Amniotic stem cell (primary cell): ENCODE measurements around the gene ITSN1.

Experiments
- DNase-seq: peaks from one replicate; lab custom pipeline; 2025; lab: John Stamatoyannopoulos, UW

The ITSN1 gene

DNA sequence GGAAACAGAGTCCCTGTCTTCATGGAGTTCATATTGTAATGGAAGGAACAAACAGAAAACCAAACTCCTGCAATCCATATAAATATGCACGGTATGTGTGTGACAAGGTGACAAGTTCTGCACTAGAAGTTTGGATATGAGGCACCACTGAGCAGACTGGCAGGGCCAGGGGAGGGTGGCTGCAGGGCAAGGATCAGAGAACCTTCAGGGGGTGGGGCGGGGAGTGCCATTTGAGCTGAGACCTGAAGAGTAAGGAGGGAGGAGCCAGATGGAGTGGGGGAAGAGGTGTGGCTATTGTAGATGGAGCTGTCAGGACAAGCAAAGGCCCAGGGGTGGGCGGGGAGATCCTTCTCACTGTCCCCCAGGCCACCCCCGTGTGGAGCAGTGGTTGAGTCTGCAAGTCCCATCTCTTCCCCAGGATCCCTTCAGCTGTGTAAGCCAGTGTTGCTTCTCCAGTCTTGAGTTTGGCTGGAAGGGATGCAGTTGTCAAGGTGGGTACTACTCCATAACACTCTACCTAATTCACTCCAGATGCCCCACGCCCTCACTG is 196.9 kb downstream of the ITSN1 start:
- DNase-seq: no peak

- DNase-seq: no peak
These were observed 197.5 kb downstream of the ITSN1 start for GRCh38 chr21:33839806-33840205.

DNA sequence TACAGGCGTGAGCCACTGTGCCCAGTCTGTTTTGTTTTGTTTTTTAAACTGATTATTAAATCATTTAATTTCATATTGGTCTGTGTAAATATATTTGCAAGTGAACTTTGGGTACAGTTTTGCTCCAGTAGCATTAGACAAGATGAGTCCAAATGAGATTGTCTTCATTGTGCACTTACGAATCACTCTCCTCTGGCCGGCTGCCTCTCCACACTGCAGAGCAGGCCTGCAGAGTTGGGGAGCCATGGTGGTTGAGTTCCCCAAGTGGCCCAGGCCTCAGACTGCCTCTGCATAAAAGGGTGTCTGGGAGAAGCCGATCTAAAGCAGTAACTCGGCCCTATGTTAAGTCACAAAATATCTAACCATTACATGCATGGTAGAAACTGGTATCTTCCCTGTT is 198.5 kb downstream of the ITSN1 start:
- DNase-seq: no peak

DNA sequence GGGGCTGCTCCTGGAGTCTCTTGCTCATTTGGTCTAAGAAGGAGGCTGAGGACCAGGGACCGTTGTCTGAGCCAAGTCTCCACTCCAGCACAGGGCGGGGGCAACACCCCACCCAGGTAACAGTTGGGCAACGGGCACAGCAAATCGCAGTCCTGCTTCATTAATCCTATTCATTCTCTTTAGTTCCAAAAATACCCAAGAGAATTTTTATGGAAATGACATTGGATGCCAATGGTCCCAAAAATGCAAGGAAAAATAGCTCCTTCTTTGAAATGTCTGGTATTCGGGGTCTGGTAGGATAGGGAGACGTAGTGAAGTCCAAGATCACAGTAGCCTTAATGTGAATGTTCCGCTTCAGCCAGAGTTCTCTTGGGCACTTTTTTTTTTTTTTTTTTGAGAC is 199.3 kb downstream of the ITSN1 start:
- no peak for DNase-seq

- DNase-seq: no peak
These were observed 200.9 kb downstream of the ITSN1 start for GRCh38 chr21:33843216-33843615.

DNA sequence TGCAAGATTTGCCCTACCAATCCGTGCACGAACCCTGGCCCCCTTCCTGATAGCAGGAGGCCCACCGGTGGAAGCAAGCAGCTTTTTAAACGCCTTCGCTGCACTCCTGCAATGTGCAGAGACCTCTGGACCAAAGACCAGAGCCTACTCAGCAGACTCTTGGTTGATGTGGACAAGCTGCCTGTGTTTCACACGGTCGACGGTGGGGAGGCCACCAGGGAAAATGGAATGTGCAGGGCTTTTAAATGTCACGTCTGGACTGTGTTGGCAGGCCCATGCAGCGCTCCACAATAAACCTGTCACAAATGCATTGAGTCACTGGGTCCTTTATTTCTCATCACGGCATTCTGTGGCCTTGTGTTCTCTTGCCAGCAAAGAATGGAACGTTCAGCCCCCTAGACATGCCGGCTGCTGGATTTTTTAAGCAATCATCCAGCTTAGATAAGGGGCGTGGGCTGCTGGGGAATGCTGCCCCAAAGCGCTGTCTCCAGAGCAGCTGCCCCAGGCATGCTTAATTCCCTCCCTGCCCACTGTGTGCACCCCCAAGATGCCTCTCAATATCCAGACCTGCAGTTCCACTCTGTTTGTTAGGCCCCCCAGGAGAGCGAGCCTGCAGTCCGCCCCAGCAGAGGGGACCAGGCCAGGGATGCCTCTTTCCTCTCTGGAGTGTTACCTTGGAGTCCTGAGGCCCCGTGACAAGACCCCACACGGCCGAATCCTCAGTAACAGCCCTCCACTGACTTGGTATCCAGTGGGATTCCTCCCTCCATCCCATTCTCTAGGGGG is 202.0 kb downstream of the ITSN1 start:
- no peak for DNase-seq

GRCh38 chr21:33844890-33845205 is 202.5 kb downstream of the ITSN1 start:
- DNase-seq: no peak

DNA sequence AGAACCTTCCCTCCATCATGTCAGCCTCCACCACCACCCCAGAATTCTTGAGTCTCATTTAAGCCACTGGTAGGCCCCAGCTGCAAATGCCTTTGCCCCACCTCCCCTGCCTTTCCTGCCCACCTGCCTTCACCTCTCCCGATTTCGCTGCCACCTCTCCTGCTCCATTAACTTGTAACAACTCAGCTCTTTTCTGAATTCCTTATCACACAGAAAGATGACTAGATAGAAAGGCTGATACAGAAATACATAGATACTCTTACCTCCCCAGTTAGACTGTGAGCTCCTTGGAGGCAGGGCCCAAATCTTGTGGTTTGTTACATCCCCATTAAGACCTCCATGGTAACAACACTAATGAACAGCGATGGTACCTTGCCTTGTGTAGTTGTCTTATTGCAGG is 203.8 kb downstream of the ITSN1 start:
- DNase-seq: no peak

DNA sequence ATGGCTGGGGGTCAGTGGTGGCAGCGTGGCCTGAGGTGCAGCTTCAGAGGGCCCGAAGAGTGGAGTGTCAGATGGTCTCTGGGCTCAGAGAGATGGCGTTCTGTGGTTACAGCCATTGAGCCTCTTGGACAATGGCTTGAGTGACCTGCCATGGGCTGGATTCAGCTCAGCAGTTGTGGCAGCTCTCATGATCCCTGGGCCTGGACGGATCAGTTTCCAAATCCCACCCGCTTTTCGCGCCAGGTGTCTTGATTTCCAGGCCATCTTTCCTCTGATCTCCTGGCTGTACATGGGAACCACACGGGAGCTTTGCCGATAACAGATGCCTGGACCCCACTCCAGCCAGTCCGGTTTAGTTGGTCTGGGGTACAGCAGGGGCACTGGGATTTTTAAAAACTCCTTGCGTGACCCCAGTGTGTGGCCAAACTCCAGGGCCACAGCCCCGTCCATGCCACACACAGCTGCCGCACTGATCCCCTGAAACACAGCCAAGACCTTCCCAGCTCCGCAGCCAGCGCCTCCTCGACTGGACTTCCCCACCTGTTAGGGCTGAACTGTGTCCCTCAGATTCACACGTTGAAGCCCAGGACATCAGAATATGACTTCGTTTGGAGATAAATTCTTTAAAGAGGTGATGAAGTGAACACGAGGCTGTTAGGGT is 205.4 kb downstream of the ITSN1 start:
- no peak for DNase-seq

DNA sequence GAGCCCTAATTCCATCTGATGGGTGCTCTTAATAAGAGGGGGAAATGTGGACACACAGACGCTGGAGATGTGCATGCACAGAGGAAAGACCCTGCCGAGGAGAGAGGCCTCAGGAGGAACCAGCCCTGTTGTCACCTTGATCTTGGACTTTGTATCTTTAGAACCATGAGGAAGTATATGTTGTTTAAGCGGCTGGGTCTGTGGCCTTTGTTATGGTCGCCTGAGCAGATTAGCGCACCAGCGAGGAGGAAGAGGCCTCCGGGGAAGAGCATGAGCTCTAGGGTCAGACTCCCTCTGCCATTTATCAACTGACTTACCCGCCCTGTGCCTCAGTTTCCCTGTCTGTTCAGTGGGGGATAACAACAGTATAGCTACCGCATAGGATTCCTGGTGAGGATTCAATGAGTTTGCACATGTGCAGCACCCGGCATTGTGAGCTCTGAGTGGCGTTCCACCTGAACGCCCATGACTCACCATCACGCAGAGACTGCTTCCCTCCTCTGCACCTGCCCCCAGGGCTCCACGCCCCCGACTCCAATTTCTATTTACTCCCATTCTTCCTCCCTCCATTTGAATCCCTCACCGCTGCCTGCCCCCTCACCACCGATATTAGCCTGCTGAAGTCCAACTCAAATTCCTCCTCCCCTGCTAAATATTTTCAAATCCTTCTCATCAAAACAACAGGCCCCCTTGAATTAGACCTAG is 206.1 kb downstream of the ITSN1 start:
- no peak for DNase-seq

DNA sequence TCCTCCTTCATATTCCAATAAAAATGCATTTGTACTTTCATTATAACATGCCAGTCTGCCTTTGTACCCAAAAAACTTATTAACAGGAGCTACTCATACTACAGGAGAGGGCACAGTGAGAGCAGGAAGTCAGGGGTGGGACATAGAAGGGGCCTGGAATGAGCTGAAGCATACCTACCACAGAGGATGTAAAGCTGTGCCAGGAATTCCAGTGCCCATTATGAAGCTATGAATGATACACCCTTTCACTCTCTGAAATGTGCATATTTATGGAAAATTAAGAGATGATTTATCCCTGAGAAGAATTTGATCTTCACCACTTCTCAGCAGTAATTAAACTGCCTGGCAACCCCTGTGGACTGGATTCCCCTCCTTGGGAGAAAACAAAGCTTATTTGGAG is 207.5 kb downstream of the ITSN1 start:
- DNase-seq: no peak

DNA sequence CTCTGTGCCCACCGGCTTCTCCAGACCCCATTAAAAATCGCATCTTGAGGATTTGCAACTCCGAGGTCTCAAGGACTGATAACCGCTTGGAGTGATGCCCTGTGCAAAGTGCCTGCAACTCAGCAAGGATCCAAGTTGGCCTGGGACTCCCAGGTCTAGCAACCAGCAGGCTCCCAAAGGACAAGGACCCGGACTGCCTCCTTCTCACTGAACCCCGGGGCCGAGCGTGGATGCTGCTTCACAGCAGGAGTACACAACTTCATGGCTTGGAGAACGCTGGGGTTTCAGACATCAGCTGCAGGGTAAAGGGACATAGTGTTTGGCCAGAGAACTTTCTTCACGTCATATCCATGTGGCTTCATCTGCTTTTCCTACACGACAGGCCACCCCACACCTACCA is 208.1 kb downstream of the ITSN1 start:
- no peak for DNase-seq

DNA sequence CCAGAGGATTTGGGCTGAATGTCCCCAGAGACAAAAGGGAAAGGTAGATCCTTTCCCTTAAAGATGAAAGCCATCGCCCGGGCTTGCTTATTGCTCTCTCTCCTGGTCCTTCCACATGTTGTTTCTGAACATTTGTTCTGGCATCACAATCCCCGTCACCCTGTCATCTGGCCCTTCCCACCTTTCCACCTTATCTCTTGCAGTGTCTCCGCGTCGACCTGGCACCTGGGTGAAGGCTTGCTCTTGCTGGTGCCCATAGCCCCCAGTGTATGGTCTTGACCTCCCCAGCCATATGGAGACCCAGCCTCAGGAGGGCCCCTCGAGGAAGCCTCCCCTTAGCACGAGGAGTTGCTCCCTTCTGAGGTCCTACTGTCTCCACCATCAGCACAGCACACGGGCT is 208.7 kb downstream of the ITSN1 start:
- no peak for DNase-seq

- no peak for DNase-seq
These were observed 210.2 kb downstream of the ITSN1 start for GRCh38 chr21:33852485-33852884.

GRCh38 chr21:33854604-33855003 is 212.3 kb downstream of the ITSN1 start:
- no peak for DNase-seq

- DNase-seq: no peak
These were observed 212.9 kb downstream of the ITSN1 start for GRCh38 chr21:33855190-33855589.

DNA sequence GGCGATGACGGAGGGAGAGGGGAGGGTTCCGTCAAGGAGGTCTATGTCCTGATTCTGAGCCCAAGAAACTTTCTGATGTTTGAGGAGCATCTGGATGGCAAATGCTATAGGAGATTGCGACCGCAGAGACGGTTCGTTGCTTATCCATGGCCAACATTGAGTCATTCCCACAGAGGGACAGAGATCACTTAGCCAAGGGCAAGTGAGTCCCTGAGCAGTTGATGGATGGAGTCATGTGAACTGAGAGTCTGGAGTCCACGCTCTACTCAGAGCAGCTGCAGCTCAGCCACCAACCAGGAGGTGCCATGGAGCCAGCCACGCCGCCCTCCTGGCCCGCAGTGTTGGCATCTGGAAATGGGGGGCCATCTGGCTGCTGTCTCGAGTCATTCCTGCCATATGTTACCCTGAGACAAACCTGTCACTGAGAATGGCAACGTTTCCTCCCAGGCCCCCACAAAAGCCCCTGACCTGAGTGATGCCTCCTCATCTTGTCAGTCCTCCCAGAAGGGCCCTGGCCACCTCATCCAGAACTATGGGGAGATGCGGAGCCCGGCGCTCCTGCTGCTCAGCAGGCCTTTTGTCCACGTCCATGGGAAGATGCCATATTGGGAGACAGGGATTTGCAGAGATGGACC is 214.7 kb downstream of the ITSN1 start:
- DNase-seq: no peak

DNA sequence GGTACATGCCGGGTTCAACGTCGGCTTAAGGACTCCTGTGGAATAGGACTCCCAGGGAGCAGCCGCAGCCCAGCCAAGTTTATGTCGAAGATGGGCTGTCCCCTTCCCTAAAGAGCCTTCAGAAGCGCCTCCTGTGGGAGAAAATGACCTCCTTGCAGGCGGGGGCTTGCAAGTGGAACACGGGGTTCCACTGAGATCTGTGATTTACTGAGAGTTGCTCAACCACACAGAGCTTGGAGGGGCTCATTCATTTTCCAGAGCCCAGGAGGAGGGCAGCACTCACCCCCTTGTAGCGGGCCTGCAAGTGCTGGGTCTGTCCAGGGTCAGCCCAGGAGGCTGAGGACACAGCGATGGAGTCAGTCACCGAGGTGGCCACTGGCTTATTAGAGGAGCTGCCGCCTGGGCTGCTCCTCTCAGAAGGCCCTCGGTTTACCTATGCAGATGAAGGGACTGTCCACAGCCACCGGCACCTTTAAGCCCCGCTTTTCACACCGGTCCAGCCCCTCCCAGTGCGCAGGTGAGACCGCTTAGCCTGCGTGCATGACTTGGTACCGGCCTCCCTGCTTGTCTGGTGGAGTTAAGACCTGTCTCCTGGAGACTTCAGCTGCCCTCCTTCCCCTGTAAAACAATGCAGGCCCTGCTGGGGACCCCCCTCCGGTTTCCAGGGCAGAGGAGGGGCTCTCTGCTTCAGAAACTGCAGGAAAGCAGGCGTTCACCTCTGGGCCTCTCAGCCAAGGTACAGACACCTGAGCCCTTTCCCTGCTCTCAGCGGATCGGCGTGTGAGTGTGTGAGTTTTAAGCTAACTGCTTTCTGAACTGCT is 215.8 kb downstream of the ITSN1 start:
- DNase-seq: no peak

- no peak for DNase-seq
These were observed 216.5 kb downstream of the ITSN1 start for GRCh38 chr21:33858667-33859372.

DNA sequence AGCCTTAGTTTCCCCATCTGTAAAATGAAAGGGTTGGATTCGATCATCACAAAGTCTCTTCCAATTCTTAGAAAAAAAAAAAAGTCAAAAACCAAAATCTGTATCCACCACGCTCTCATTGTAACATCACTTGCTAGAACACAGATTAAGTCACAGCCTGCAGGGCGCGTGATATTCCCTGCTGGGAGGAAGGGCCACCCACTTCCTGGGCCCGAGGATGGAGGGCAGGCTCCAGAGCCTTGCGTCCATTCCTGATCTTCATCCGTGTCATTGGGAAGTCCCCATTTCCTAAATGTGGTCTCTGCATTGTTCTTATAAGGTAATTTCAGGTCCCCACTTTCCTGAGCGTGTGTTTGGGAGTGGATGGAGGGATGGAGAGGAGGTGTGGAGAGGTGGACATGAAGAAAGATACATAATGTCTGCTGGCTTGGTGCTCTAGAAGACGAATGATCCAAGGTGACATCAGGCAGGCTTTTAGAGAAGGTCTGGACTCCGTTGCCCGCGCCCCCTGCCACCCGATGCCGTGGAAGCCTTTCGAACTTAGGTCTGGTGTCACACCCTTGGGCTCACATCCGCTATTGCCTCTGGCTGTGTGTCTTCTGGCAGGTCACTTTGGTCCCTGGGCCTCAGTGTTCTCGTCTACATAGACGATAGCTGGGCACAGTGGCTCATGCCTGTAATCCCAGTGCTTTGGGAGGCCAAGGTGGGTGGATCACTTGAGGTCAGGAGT is 217.2 kb downstream of the ITSN1 start:
- no peak for DNase-seq
